Kidney (tissue), 14 donors: Measurements from ENCODE around the gene CNGA3. TPM values are rescaled to one million over a fixed set of nuclear protein-coding genes. Genes with fewer than 3 reads are reported as not detected.

Experiments
- DNase-seq, 5 donors: peaks; one replicate each; pipeline ENCODE4 v3.0.0-alpha.2; 2013 to 2020
- FAIRE-seq: peaks from 2 replicates; lab custom pipeline; 2012; peaks lifted over from hg19 to GRCh38; lab: Jason Lieb, UNC
- H3K27ac ChIP-seq, 2 donors: one replicate each; pipeline ENCODE4 v1.7.0; 2013; ENCODE audit warnings: low read depth in 2 of 2, low read length in 2 of 2, inconsistent platforms in 1 of 2
- H3K27me3 ChIP-seq: one replicate; pipeline ENCODE4 v1.7.1; 2013; ENCODE audit warnings: low read length, inconsistent platforms; ENCODE audit not compliant: control insufficient read depth, insufficient read depth
- H3K36me3 ChIP-seq, 3 donors: one replicate each; pipeline versions ENCODE4 v1.7.0 to v1.7.1; 2013; ENCODE audit warnings: low read length in 3 of 3, control low read depth in 1 of 3, inconsistent platforms in 1 of 3; ENCODE audit not compliant: insufficient read depth in 3 of 3, control insufficient read depth in 2 of 3
- H3K4me1 ChIP-seq, 3 donors: one replicate each; pipeline versions ENCODE4 v1.7.0 to v1.7.1; 2013; ENCODE audit warnings: low read length in 3 of 3, inconsistent platforms in 1 of 3, low read depth in 1 of 3; ENCODE audit not compliant: control insufficient read depth in 2 of 3, insufficient read depth in 2 of 3
- H3K4me3 ChIP-seq, 3 donors: one replicate each; pipeline versions ENCODE4 v1.7.0 to v1.8.1; 2013; ENCODE audit warnings: low read length in 3 of 3, control low read depth in 1 of 3, inconsistent platforms in 1 of 3
- H3K9ac ChIP-seq, 3 donors: one replicate each; pipeline versions ENCODE4 v1.7.0 to v1.7.1; 2013; ENCODE audit warnings: low read length in 3 of 3, control low read depth in 1 of 3, inconsistent platforms in 1 of 3
- H3K9me3 ChIP-seq, 3 donors: one replicate each; pipeline versions ENCODE4 v1.7.0 to v1.7.1; 2013; ENCODE audit warnings: low read length in 3 of 3, control low read depth in 1 of 3, inconsistent platforms in 1 of 3; ENCODE audit not compliant: control insufficient read depth in 2 of 3, insufficient read depth in 1 of 3
- CTCF ChIP-seq: IDR thresholded peaks from 3 replicates; pipeline ENCODE4 v1.5.1; 2012; ENCODE audit warnings: mild to moderate bottlenecking, moderate library complexity, borderline replicate concordance; ENCODE audit not compliant: insufficient read depth; ENCODE audit errors: extremely low read depth
- intact Hi-C: fragments of 100-400 bp; cut with DNase I; formaldehyde crosslinking; loops from one replicate; pipeline ENCODE4 v1.11.1; 2022
- polyA plus RNA-seq: library from polyadenylated mRNA; stranded (reverse); fragments of 350-450 nt; fragmentation: Illumina TruSeq; extraction: RNeasy Lipid Tissue Mini Kit (QIAGEN cat#74804); gene quantifications from one replicate; pipeline ENCODE4 v1.2.3, GENCODE V29; 2014; ENCODE audit warnings: low read depth, low replicate concordance; ENCODE audit not compliant: insufficient read depth
- total RNA-seq: library from RNA; stranded (reverse); fragmentation: NEBNext Ultra II Directional; extraction: Animal tissue kit (Norgen Biotek cat#: 25700); gene quantifications from one replicate; pipeline ENCODE4 v1.2.1, GENCODE V29; 2021
- donor health status: control.
- donor health status: control.
- donor health status: control.
- donor health status: control.
- donor health status: control.
- donor health status: DM: yes; HTN: yes; CAD: no.
- donor health status: Normal renal cell carcinoma (clear cell type).

The CNGA3 gene
- total and polyA plus RNA-seq, 2 donors from 2014 or later: not detected

- TF ChIP-seq CTCF: no peak
- intact Hi-C loops: no loop called here
- peak overlapping the region; percentile 70 to 78 (median 71) for H3K4me3 ChIP-seq
- no peaks in the 10 kb centered on the region for H3K27me3 ChIP-seq
- H3K9me3 ChIP-seq: no peaks in the 10 kb centered on the region
- no peak for FAIRE-seq
- no peaks in the 10 kb centered on the region for H3K36me3 ChIP-seq
- peak in 2 of 5 donors; percentile 42 to 48 for DNase-seq
- peaks cover 0 to 8% (median 0%) of the 10 kb centered on the region in 3 donors for H3K4me1 ChIP-seq
- H3K27ac ChIP-seq: no peak overlapping the region
- peak overlapping the region; percentile 54 to 83 (median 58) for H3K9ac ChIP-seq
Observed at GRCh38 chr2:98445177-98445682, 99.0 kb downstream of the CNGA3 start.

GRCh38 chr2:98445683-98446581, 99.7 kb downstream of the CNGA3 start:
- FAIRE-seq: no peak
- Histone ChIP-seq H3K4me3 (peak overlapping the region; percentile 70 to 78 (median 71)), H3K9me3 (no peaks in the 10 kb centered on the region), H3K36me3 (no peaks in the 10 kb centered on the region), H3K27ac (no peak overlapping the region), H3K27me3 (no peaks in the 10 kb centered on the region), H3K9ac (peak overlapping the region; percentile 54 to 83 (median 58)), H3K4me1 (peaks cover 0 to 8% (median 0%) of the 10 kb centered on the region in 3 donors)
- no peak for TF ChIP-seq CTCF
- DNase-seq: peak in 2 of 5 donors; percentile 39 to 48
- intact Hi-C loops: no loop called here

- FAIRE-seq (no peak), DNase-seq (no peak)
- Histone ChIP-seq H3K27me3 (no peaks in the 10 kb centered on the region), H3K9ac (no peak overlapping the region), H3K36me3 (no peaks in the 10 kb centered on the region), H3K4me3 (no peak overlapping the region), H3K9me3 (no peaks in the 10 kb centered on the region), H3K4me1 (peaks cover 0 to 8% (median 0%) of the 10 kb centered on the region in 3 donors), H3K27ac (no peak overlapping the region)
- intact Hi-C loops: no loop called here
- TF ChIP-seq CTCF: no peak
Observed at GRCh38 chr2:98446850-98447249, 100.6 kb downstream of the CNGA3 start.

Other genes starting within 250 kb of the CNGA3 start
- gene INPP4A, start 98.4 kb downstream of the CNGA3 start, total RNA-seq: 27.9 TPM
- 4.1 TPM for gene INPP4A, start 98.4 kb downstream of the CNGA3 start, polyA plus RNA-seq